ENCODE results near the gene ADARB2. TPM values are rescaled to one million over a fixed set of nuclear protein-coding genes. Genes with fewer than 3 reads are reported as not detected.

ADARB2 gene
- total RNA-seq, 1 donor from 2014 or later = 0.10 TPM

- no peak for DNase-seq (ENCODE audit: low read depth)
These were observed 237.9 kb downstream of the ADARB2 start for GRCh38 chr10:1499359-1499957.

GRCh38 chr10:1498746-1499358 lies 238.5 kb downstream of the ADARB2 start:
- peak; percentile 9 for DNase-seq (ENCODE audit: low read depth)

DNA sequence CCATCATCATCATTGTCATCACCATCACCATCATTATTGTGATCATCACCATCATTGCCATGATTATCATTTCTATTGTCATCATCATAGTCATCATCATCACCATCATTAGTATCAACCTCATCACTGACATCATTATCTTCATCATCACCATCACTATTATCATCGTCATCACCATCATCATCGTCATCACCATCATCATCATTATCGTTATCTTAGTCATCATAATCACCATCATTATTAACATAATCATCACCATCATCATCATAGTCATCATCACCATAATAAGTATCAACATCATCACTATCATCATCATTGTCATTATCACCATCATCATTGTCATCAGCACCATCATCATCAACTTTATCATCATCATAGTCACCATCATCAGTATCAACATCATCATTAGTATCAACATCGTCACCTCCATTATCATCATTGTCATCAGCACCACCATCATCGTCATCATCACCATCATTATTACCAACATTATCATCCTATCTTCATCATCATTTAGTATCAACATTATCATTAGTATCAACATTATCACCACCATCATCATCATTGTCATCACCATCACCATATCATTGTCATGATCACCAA lies 241.3 kb downstream of the ADARB2 start:
- DNase-seq (ENCODE audit: low read depth) = no peak

GRCh38 chr10:1492641-1493040 lies 244.7 kb downstream of the ADARB2 start:
- no peak for DNase-seq (ENCODE audit: low read depth)

GRCh38 chr10:1491901-1492300 lies 245.4 kb downstream of the ADARB2 start:
- no peak for DNase-seq (ENCODE audit: low read depth)

DNA sequence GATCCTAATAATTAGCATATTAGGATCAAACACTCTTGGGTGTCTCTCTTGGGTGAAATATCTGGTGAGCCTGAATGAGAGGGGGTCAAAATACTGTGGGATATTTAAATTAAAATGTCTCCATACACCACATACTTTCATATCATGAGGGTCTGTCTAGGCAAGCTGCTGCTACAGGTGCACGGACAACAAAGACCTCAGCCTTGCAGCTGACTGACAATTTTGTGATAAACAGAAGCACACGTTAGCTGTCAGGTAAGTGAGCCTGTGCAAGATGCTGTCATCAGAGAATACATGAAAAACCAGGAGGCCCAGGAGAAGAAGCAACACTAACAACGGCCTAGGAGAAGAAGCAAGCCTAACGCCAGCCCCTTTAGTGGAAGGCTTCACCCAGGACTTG lies 247.5 kb downstream of the ADARB2 start:
- no peak for DNase-seq (ENCODE audit: low read depth)

DNA sequence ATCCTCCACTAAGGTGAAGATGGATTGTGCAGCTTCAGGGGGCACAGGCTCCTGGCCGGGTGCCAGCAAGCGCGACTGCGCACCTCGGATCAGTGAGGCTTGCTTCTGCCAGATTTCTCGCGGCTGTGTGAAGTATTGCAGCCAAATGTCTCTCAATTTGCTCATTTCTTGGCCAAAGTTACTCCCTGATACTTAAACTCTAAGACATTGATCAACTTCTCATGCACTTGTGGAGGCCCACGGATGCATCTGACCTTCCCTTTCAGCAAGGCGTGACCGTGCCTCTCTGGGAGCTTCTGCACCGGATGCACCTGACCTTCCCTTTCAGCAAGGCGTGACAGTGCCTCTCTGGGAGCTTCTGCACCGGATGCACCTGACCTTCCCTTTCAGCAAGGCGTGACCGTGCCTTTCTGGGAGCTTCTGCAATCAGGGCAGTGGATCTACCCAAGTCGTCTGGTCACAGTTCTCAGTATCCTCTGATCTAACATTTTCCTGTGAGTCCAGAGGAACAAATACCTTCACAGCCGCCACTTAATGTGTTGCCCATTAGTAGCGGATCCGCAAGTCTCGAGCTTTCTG lies 248.3 kb downstream of the ADARB2 start:
- no peak for DNase-seq (ENCODE audit: low read depth)

GRCh38 chr10:1486841-1487687 lies 250.3 kb downstream of the ADARB2 start:
- DNase-seq (ENCODE audit: low read depth) = no peak

- DNase-seq (ENCODE audit: low read depth) = no peak
These were observed 252.0 kb downstream of the ADARB2 start for GRCh38 chr10:1485357-1485756.

- no peak for DNase-seq (ENCODE audit: low read depth)
These were observed 253.5 kb downstream of the ADARB2 start for GRCh38 chr10:1483826-1484225.

GRCh38 chr10:1483246-1483645 lies 254.1 kb downstream of the ADARB2 start:
- DNase-seq (ENCODE audit: low read depth) = no peak

- DNase-seq (ENCODE audit: low read depth) = no peak
These were observed 259.7 kb downstream of the ADARB2 start for GRCh38 chr10:1477578-1477977.

DNA sequence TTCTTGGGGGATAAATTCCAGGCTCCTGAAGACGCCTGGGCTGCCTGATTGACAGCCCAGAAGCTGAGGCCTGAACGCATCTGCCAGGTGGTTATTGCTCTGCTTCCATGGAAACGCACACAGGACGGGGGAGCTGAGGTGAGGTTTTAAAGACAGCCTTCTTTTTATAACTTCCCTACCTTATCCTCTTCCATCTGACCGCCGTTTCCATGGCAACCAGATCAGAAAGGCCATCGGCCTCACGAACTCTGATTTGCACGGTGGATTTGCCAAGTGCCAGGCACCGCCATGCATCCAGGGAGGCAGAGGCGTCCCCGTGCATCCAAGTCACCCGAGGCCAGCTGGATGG lies 260.9 kb downstream of the ADARB2 start:
- DNase-seq (ENCODE audit: low read depth) = no peak

GRCh38 chr10:1475771-1476454 lies 261.4 kb downstream of the ADARB2 start:
- no peak for DNase-seq (ENCODE audit: low read depth)

GRCh38 chr10:1475098-1475591 lies 262.2 kb downstream of the ADARB2 start:
- no peak for DNase-seq (ENCODE audit: low read depth)

DNA sequence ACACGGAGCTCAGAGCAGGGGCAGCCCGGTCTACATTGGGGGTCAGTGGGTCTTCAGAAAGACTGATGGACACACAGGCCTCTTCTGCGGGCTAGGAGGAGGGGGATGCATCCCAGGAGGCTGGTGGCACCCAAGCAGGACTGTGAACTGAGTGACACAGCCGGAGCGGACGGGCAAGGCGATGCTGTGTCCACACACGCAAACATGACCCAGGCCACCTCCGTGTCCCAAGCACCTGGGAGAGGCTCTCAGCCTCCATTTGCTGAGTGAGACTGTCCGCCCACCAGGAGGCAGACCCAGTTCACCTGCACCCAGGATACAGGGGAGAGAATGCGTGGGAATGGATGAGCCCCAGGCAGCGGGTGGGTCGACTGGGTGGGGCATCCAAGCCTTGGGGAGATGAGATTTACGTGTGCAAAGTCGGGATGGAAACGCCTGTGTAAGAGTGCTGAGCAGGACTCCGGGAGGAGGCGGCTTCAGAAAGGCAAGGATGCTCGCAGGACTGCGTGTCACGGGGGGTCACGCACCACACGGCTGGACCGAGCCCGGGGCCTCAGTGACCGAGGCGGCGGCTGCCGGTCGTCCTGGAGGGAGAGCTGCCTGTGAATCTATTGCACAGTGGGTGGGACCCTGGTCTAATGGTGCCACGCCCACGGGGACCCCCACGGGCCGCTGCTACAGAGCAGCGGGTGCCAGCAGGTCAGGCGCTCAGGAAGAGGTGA lies 262.8 kb downstream of the ADARB2 start:
- no peak for DNase-seq (ENCODE audit: low read depth)

DNA sequence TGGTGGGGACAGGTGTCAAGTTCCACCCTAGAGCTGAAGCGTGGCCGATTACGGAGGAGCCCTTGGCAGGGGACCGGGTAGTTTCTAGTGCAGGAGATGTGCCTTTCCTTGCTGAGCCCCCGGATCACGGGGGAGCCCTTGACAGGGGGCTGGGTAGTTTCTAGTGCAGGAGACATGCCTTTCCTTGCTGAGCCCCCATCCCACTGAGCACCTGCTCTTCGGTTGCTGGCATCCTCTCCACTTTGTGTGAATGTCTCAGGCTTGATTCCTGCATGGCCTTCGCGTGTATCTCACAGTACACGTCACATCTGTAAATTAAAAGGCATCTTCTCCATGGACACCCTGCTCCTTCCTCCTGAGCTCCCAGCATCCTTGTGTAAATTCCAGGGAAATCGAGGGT lies 263.5 kb downstream of the ADARB2 start:
- DNase-seq (ENCODE audit: low read depth) = no peak

DNA sequence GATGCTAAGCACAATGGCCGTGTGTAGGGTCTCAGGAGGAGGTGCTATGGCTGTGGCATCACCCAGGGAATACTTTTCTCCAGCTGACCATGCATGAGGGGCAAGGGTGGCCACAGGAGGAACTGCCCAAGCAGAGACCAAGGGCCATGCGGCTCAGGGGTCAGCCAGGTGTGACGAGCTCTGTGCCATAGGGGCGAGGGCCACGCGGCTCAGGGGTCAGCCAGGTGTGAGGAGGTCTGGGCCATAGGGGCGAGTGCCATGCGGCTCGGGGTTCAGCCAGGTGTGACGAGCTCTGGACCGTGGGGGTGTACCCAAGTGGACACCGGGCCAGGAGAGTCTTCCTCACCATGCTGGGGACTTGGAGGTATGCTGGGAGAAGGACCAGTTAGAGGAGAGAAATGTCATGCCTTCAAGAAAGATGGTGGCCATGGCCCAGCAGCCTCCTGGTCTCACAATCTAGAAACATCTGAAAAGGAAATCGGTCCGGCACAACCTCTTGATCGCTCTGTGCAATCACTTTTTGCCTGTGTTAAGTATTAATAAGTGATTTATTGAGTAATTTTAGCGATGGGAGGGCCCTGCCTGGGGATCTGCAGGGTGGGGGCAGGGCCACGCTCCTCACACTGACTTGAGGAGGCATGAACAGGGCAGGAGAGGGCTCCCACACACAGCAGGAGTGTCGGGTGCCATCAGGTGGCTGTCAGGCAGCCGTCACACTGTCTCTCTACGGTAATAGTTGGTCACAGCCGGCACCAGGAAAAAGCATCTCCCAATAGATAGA lies 265.0 kb downstream of the ADARB2 start:
- DNase-seq (ENCODE audit: low read depth) = no peak

DNA sequence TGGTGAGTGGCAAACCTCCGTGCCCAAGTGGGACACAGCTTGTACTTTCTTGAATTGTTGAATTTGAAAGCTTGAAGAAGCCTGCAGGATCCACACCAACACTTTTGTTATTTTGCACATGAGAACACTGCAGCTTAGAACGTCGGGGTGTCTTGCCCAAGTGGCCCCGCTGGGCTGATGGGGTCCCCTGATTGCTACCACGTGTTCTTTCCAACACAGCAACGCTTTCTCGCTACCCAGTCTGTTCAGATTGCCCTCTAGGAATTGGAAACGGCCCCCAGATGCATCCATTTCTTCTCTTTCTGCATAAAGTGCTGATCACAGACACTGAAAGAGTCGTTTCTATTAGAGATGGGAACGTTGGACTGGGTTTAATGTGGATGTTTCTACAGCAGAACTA lies 268.5 kb downstream of the ADARB2 start:
- no peak for DNase-seq (ENCODE audit: low read depth)

Data from renal cortical epithelial cell (primary cell).